OCI-LY1 (cell line): ENCODE data around the gene SLC35F5.
A peak's percentile ranks its signal among the peaks of the same experiment; 100 is the strongest.

Experiments used
- H2AFZ ChIP-seq: fragments of 200-600 bp; sonication (generic), shearing (Covaris generic); 2 replicates; pipeline ENCODE4 v1.6.0; 2014; ENCODE audit warnings: antibody characterized with exemption, mild to moderate bottlenecking, low read length
- H3F3A ChIP-seq: fragments of 200-600 bp; sonication (generic), shearing (Covaris generic); 2 replicates; pipeline ENCODE4 v1.6.0; 2014; ENCODE audit warnings: mild to moderate bottlenecking, antibody characterized with exemption, low read length, moderate library complexity; ENCODE audit not compliant: insufficient read depth
- H3K27ac ChIP-seq: fragments of 200-600 bp; sonication (generic); 2 replicates; pipeline ENCODE4 v1.5.1; 2014; ENCODE audit warnings: low read length, mixed run types, mild to moderate bottlenecking, low read depth; ENCODE audit not compliant: poor library complexity, severe bottlenecking
- H3K27me3 ChIP-seq: fragments of 200-600 bp; sonication (generic); 2 replicates; pipeline ENCODE4 v1.6.0; 2014; ENCODE audit warnings: antibody characterized with exemption, mild to moderate bottlenecking, low read length, moderate library complexity; ENCODE audit not compliant: insufficient read depth
- H3K36me3 ChIP-seq: fragments of 200-600 bp; sonication (generic); 2 replicates; pipeline ENCODE4 v1.6.1; 2014; ENCODE audit warnings: mild to moderate bottlenecking, antibody characterized with exemption, low read length, moderate library complexity, mixed read lengths; ENCODE audit not compliant: insufficient read depth
- H3K4me1 ChIP-seq: fragments of 200-600 bp; sonication (generic); 2 replicates; pipeline ENCODE4 v1.5.1; 2014; ENCODE audit warnings: mild to moderate bottlenecking, low read length, moderate library complexity; ENCODE audit not compliant: insufficient read depth, severe bottlenecking
- H3K4me2 ChIP-seq: fragments of 200-600 bp; sonication (generic), shearing (Covaris generic); 2 replicates; pipeline ENCODE4 v1.6.1; 2014; ENCODE audit warnings: low read length
- H3K4me3 ChIP-seq: fragments of 200-600 bp; sonication (generic); 2 replicates; pipeline ENCODE4 v1.5.1; 2014; ENCODE audit warnings: low read length, low read depth, mild to moderate bottlenecking, mixed read lengths; ENCODE audit not compliant: poor library complexity, severe bottlenecking
- H3K79me2 ChIP-seq: fragments of 200-600 bp; shearing (Covaris generic); 2 replicates; pipeline ENCODE4 v1.6.1; 2016; ENCODE audit warnings: mixed run types, low read length, mixed read lengths; ENCODE audit not compliant: insufficient read depth
- H3K9ac ChIP-seq: fragments of 200-600 bp; sonication (generic), shearing (Covaris generic); 2 replicates; pipeline ENCODE4 v1.6.1; 2014; ENCODE audit warnings: mild to moderate bottlenecking, low read length, mixed read lengths
- H3K9me2 ChIP-seq: fragments of 200-600 bp; sonication (generic), shearing (Covaris generic); 2 replicates; pipeline ENCODE4 v1.6.1; 2014; ENCODE audit warnings: low read depth, mild to moderate bottlenecking, low read length, mixed read lengths
- H3K9me3 ChIP-seq: fragments of 200-600 bp; shearing (Covaris generic); 2 replicates; pipeline ENCODE4 v1.6.1; 2014; ENCODE audit warnings: low read length, mixed read lengths
- H4K20me1 ChIP-seq: fragments of 200-600 bp; sonication (generic), shearing (Covaris generic); 2 replicates; pipeline ENCODE4 v1.6.0; 2016; ENCODE audit warnings: mild to moderate bottlenecking, low read length; ENCODE audit not compliant: insufficient read depth
- EZH2 ChIP-seq: fragments of 200-600 bp; sonication (generic), shearing (Covaris generic); IDR thresholded peaks from 2 replicates; pipeline ENCODE4 v1.8.0; 2017; ENCODE audit warnings: borderline replicate concordance, mixed run types, mild to moderate bottlenecking, antibody characterized with exemption, low read length, moderate library complexity, mixed read lengths
- TF ChIP-seq, protein P1 (sequence below): fragments of 200-600 bp; sonication (generic), shearing (Covaris generic); IDR thresholded peaks from 2 replicates; pipeline ENCODE4 v1.5.1; 2017; ENCODE audit warnings: mild to moderate bottlenecking, antibody characterized with exemption, low read length, moderate library complexity, mixed read lengths

The SLC35F5 gene

GRCh38 chr2:113756355-113757137 lies at the start of gene SLC35F5:
SLC35F5 (minus strand) TSS chr2:113756642; CDS start chr2:113756409, 233 bp downstream.
- H3K27ac ChIP-seq: peak within 1 kb of the TSS; percentile 93
- peak within 1 kb of the TSS; percentile 95 for H3K4me3 ChIP-seq
- peak within 1 kb of the TSS; percentile 96 for H3K4me2 ChIP-seq
- peaks cover 36% of the 10 kb centered on the region for H3K79me2 ChIP-seq
- H3K9me2 ChIP-seq: no peaks in the 10 kb centered on the region
- no peaks in the 10 kb centered on the region for H3F3A ChIP-seq
- peaks cover 12% of the 10 kb centered on the region; the same call in 1 of the 2 replicates for H3K36me3 ChIP-seq
- TF ChIP-seq EZH2: no peak
- TF ChIP-seq, protein P1, sequence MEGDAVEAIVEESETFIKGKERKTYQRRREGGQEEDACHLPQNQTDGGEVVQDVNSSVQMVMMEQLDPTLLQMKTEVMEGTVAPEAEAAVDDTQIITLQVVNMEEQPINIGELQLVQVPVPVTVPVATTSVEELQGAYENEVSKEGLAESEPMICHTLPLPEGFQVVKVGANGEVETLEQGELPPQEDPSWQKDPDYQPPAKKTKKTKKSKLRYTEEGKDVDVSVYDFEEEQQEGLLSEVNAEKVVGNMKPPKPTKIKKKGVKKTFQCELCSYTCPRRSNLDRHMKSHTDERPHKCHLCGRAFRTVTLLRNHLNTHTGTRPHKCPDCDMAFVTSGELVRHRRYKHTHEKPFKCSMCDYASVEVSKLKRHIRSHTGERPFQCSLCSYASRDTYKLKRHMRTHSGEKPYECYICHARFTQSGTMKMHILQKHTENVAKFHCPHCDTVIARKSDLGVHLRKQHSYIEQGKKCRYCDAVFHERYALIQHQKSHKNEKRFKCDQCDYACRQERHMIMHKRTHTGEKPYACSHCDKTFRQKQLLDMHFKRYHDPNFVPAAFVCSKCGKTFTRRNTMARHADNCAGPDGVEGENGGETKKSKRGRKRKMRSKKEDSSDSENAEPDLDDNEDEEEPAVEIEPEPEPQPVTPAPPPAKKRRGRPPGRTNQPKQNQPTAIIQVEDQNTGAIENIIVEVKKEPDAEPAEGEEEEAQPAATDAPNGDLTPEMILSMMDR: no peak
- no peaks in the 10 kb centered on the region for H3K27me3 ChIP-seq
- H3K9ac ChIP-seq: peak within 1 kb of the TSS; percentile 91
- no peaks in the 10 kb centered on the region for H4K20me1 ChIP-seq
- no peaks in the 10 kb centered on the region for H3K9me3 ChIP-seq
- no peak within 1 kb of the TSS for H2AFZ ChIP-seq
- H3K4me1 ChIP-seq: peaks cover 28% of the 10 kb centered on the region

DNA sequence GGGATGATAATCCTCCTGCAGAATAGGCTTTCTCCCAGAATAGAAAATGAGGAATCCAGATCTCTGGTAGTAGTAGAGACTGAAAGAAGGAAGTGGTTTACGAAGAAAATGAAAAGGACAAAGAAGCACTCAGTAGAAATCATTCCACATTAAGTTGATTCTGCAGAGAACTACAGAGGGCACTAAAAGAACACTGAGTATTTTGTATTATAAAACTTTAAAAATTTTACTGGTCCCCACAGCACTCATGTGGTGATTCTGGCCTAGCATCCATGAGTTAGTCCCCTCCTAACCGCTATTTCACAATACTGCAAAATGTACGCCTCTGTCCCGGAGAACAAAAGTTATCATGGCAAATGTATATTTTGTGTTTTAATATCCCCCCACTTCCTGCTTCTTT lies 42.9 kb upstream of the SLC35F5 start:
- H3K27ac ChIP-seq: no peak overlapping the region
- no peaks in the 10 kb centered on the region for H3K79me2 ChIP-seq
- H3K4me3 ChIP-seq: no peak overlapping the region
- H3K9me3 ChIP-seq: no peaks in the 10 kb centered on the region
- no peaks in the 10 kb centered on the region for H3F3A ChIP-seq
- peaks cover 10% of the 10 kb centered on the region for H3K4me1 ChIP-seq
- peak overlapping the region; percentile 11; the same call in 1 of the 2 replicates for H3K9ac ChIP-seq
- no peaks in the 10 kb centered on the region for H3K9me2 ChIP-seq
- no peaks in the 10 kb centered on the region for H3K36me3 ChIP-seq
- H3K4me2 ChIP-seq: peak overlapping the region; percentile 16; the same call in 1 of the 2 replicates
- H2AFZ ChIP-seq: peak overlapping the region; percentile 88
- no peak for TF ChIP-seq EZH2
- TF ChIP-seq, protein P1: peak; percentile 30; the same call in 1 of the 2 replicates
- H3K27me3 ChIP-seq: no peaks in the 10 kb centered on the region
- no peaks in the 10 kb centered on the region for H4K20me1 ChIP-seq

DNA sequence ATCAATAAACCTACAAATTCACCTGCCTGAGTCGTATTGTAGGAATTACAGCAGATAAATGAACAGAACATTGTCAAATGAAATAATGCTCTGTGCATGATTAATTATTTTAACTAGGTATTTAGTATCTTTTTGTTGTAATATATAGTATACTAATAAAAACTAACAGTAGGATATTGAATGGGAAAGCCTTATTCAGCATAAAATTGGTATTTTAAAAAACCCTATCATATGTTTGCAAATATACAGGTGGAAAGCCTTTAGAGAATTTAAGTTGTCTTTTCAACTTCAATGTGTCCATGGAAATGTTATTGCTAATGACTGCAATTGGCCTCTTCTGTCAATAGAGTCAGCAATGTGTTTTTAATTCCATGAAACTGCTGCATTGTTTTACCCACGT lies 40.8 kb upstream of the SLC35F5 start:
- H3K79me2 ChIP-seq: no peaks in the 10 kb centered on the region

More for the DNA sequence above, 40.8 kb upstream of the SLC35F5 start:
- H3K4me1 ChIP-seq: peaks cover 11% of the 10 kb centered on the region
- TF ChIP-seq, protein P1: no peak
- H4K20me1 ChIP-seq: no peaks in the 10 kb centered on the region
- no peaks in the 10 kb centered on the region for H3K36me3 ChIP-seq
- no peaks in the 10 kb centered on the region for H3K9me2 ChIP-seq
- no peak overlapping the region for H3K4me2 ChIP-seq
- H3K27me3 ChIP-seq: no peaks in the 10 kb centered on the region
- no peaks in the 10 kb centered on the region for H3K9me3 ChIP-seq
- no peak overlapping the region for H3K4me3 ChIP-seq
- no peak overlapping the region for H3K27ac ChIP-seq
- no peaks in the 10 kb centered on the region for H3F3A ChIP-seq
- no peak overlapping the region for H2AFZ ChIP-seq
- H3K9ac ChIP-seq: no peak overlapping the region
